ENCODE results near the gene FOXF1.

The FOXF1 gene

DNA sequence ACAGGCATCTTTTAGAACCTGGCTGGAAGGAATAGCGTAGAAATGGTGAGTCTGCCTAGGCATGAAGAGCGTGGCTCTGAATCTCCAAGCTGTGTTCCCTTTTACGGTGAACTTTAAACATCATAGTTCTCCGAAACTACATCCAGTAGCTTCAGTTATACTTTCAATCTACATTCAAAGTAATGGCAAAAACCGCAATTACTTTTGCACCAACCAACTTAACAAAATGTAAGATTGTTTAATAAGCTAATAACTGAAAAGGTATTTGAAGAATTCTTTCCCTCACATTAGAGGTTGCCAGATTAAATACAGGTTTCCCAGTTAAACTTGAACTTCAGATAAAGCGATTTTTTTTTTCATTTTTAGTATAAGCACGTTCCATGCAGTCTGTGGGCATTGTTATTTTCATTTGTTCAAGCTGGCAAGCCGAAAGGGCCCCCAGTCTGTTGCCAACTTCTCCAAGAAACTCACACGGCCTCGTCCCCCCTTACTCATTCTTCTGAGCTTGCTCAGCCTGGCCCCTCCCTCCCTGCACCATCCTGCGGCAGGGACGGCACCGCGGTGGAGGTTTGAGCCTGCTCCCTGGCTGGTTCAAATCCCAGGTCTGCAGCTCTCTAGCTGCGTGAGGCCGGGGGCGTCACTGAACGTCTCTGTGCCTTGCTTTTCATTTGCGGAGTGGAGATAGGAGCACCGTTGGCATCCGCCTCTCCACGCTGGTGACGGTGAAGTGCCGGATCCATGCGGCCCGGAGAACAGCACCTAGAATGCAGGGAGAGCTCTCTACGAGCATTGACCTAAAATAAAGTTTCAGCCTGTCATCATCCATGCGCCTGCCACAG lies 48.2 kb downstream of the FOXF1 start:
- DNase-seq (ENCODE audit: low read depth), result no peak

DNA sequence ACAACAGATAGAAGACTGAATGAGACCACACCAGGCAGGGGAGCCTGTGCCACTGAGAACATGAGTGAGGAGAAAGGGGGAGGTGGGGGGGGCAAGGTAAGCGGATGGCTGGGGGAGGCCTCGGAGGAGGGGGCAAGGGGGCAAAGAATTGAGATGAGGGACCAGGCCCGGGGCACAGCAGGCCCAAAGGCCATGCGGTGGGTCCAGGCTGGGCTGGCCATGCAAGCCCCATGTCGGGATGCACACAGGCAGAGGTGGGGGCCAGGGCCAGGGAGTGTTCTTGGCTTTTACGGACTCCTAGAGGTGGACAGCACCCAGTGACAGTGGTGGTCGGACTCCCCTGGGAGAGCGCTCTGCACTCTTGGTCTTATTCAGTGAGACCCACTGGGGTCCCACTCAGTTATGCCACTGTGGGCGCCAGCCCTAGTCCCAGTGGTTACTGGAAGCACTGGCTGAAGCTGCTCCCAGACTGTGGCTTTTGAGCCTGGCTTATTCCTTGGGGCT lies 49.5 kb downstream of the FOXF1 start:
- DNase-seq (ENCODE audit: low read depth), result no peak

DNA sequence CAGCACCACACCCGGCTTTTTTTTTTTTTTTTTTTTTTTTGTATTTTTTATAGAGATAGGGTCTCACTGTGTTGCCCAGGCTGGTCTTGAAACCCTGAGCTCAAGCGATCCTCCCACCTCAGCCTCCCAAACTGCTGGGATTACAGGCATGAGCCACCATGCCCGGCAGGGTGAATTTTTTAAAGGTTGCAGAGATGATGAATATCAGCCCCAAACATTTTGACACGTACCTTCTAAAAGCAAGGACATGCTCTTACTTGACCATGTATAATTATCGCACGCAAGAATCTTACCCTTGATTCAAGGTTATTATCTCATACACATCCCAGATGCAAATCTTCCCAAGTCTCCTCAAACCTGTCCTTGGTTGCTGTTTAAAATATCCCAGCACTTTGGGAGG lies 52.0 kb downstream of the FOXF1 start:
- no peak for DNase-seq (ENCODE audit: low read depth)

DNA sequence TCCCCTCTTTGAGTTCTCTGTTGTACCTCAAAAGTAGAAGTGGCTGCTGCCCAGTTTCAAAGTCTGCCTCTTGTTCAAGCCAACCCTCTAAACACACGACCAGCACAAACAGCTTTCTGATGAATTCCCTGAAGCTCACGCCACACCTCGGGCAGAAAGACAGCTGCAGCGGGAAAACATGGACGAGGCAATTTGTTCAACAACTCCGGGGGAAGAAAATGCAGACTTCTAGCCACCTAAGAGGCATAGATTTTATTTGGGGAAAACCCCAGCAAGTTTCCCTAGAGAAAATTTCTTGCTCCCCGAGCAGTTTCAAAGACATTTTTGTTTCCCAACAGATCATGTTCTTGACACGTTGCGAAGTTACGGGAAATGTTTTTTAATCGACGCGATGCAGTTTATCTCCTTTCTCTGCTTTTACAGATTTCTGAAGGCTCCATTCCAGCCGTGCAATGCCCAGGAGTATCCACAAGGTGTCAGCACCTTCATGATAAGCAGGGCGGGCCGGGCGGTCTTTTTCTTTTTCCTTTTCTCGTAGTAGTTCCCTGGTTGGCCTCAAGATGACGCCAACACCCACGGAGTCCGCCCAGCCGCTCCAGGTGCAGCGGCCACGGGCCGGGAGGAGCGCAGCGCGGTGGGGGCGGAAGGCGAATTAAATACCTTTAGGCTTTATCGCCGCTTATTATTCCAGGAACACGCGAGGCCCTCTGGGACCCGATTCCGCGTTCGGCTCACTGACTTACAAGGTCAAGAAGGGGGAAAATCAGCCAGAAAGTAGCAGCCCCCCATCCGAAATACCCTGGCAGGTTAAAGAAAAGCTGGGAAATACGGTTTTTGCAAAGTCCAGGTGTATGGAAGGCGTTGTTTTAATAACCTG lies 53.4 kb downstream of the FOXF1 start:
- DNase-seq (ENCODE audit: low read depth), result peak; percentile 78

Measured in stimulated activated CD8-positive, alpha-beta memory T cell treated with anti-CD3 and anti-CD28 coated beads, Interleukin-15, amount 100 ng/mL, for 1 hour (primary cell).